A549 (cell line): Measurements from ENCODE around the gene DHRS7C.

ENCODE experiments used
- BHLHE40 ChIP-seq: IDR thresholded peaks from 2 replicates; pipeline ENCODE4 v1.6.1; 2012; ENCODE audit warnings: low read depth, low read length, inconsistent platforms
- EP300 ChIP-seq, 2 experiments: fragments of >200 bp; sonication (Bioruptor Twin); formaldehyde crosslinking; IDR thresholded peaks; 2 replicates in 1 of 2; 3 replicates in 1 of 2; pipeline ENCODE4 v1.6.1; 2016 to 2017
- ZFP36 ChIP-seq: fragments of 450-650 bp; IDR thresholded peaks from 2 replicates; pipeline ENCODE4 v1.6.1; 2014; ENCODE audit warnings: borderline replicate concordance; ENCODE audit not compliant: partially characterized antibody
- TF ChIP-seq, protein P1 (sequence below): fragments of >200 bp; sonication (Bioruptor Twin); formaldehyde crosslinking; IDR thresholded peaks from 3 replicates; pipeline ENCODE4 v1.5.1; 2016
- TF ChIP-seq, protein P2 (sequence below): fragments of 200-600 bp; sonication (generic); IDR thresholded peaks from 2 replicates; pipeline ENCODE4 v1.6.1; 2016; ENCODE audit warnings: antibody characterized with exemption, mild to moderate bottlenecking, moderate library complexity
- TF ChIP-seq, protein P3 (sequence below): fragments of 150-350 bp; IDR thresholded peaks from 2 replicates; pipeline ENCODE4 v1.6.1; 2014; ENCODE audit warnings: low read depth, mild to moderate bottlenecking, low read length

DNA sequence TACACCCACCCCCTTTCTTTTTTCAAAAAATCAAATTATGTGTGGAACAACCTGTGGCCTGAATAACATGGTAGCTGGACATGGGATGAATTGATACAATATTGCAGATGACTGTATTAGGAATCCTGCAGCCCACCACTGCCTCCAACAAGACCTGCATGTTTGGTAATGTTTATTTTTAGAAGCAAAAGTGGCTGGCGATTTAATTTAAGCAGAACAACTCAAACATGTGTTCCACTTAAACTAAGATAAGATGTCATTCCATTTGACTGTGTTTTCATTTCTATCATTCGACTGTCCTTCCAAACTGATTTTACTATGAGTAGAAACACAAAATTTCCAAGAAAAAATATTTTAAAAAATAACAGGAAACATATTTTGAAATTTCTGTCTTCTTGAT, 10.1 kb upstream of the DHRS7C start:
- TF ChIP-seq, protein P1, sequence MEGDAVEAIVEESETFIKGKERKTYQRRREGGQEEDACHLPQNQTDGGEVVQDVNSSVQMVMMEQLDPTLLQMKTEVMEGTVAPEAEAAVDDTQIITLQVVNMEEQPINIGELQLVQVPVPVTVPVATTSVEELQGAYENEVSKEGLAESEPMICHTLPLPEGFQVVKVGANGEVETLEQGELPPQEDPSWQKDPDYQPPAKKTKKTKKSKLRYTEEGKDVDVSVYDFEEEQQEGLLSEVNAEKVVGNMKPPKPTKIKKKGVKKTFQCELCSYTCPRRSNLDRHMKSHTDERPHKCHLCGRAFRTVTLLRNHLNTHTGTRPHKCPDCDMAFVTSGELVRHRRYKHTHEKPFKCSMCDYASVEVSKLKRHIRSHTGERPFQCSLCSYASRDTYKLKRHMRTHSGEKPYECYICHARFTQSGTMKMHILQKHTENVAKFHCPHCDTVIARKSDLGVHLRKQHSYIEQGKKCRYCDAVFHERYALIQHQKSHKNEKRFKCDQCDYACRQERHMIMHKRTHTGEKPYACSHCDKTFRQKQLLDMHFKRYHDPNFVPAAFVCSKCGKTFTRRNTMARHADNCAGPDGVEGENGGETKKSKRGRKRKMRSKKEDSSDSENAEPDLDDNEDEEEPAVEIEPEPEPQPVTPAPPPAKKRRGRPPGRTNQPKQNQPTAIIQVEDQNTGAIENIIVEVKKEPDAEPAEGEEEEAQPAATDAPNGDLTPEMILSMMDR: no peak
- TF ChIP-seq ZFP36 (no peak), BHLHE40 (no peak), EP300 (IDR thresholded peaks at IDR 0.05) (no peak)
- TF ChIP-seq, protein P2, sequence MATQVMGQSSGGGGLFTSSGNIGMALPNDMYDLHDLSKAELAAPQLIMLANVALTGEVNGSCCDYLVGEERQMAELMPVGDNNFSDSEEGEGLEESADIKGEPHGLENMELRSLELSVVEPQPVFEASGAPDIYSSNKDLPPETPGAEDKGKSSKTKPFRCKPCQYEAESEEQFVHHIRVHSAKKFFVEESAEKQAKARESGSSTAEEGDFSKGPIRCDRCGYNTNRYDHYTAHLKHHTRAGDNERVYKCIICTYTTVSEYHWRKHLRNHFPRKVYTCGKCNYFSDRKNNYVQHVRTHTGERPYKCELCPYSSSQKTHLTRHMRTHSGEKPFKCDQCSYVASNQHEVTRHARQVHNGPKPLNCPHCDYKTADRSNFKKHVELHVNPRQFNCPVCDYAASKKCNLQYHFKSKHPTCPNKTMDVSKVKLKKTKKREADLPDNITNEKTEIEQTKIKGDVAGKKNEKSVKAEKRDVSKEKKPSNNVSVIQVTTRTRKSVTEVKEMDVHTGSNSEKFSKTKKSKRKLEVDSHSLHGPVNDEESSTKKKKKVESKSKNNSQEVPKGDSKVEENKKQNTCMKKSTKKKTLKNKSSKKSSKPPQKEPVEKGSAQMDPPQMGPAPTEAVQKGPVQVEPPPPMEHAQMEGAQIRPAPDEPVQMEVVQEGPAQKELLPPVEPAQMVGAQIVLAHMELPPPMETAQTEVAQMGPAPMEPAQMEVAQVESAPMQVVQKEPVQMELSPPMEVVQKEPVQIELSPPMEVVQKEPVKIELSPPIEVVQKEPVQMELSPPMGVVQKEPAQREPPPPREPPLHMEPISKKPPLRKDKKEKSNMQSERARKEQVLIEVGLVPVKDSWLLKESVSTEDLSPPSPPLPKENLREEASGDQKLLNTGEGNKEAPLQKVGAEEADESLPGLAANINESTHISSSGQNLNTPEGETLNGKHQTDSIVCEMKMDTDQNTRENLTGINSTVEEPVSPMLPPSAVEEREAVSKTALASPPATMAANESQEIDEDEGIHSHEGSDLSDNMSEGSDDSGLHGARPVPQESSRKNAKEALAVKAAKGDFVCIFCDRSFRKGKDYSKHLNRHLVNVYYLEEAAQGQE: no peak
- TF ChIP-seq, protein P3, sequence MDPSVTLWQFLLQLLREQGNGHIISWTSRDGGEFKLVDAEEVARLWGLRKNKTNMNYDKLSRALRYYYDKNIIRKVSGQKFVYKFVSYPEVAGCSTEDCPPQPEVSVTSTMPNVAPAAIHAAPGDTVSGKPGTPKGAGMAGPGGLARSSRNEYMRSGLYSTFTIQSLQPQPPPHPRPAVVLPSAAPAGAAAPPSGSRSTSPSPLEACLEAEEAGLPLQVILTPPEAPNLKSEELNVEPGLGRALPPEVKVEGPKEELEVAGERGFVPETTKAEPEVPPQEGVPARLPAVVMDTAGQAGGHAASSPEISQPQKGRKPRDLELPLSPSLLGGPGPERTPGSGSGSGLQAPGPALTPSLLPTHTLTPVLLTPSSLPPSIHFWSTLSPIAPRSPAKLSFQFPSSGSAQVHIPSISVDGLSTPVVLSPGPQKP: no peak
